Panc1 (cell line): ENCODE measurements around the gene PTGFRN.

Experiments used
- POLR2AphosphoS5 ChIP-seq: IDR thresholded peaks from 2 replicates; pipeline ENCODE4 v1.6.1; 2012; ENCODE audit warnings: mild to moderate bottlenecking, low read depth, low read length, moderate library complexity
- SIN3A ChIP-seq: IDR thresholded peaks from 2 replicates; pipeline ENCODE4 v1.6.1; 2012; ENCODE audit warnings: low read depth, mild to moderate bottlenecking, low read length, moderate library complexity, borderline replicate concordance; ENCODE audit not compliant: insufficient read depth
- TF ChIP-seq, protein P1 (sequence below): fragments of 450-650 bp; IDR thresholded peaks from 2 replicates; pipeline ENCODE4 v1.5.1; 2017; ENCODE audit warnings: mild to moderate bottlenecking
- TF ChIP-seq, protein P2 (sequence below), 2 experiments: IDR thresholded peaks; 2 replicates each; pipeline ENCODE4 v1.6.1; 2011 to 2012; ENCODE audit warnings: low read depth in 2 of 2, control low read depth in 1 of 2, low read length in 1 of 2, mild to moderate bottlenecking in 1 of 2, moderate library complexity in 1 of 2; ENCODE audit not compliant: insufficient read depth in 1 of 2

DNA sequence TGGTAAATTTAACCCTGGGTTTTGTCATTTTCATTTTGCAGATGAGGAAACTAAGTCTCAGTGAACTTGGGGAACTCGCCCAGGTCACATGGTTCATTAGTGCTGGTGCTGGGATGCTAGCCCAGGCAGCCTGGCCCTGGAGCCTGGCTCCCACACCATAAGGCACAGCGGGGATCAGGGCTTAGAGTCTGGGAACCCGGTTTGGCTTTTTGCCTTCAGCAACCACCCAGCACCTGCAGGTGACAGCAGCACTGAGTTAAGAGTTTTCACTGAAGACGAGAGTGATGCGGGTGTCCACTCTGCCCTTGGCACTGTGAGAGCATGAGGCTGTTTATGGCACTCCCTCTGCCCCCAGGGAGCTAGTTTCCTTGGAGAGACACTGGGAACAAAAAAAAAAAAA is 73.4 kb downstream of the PTGFRN start:
- TF ChIP-seq, protein P1, sequence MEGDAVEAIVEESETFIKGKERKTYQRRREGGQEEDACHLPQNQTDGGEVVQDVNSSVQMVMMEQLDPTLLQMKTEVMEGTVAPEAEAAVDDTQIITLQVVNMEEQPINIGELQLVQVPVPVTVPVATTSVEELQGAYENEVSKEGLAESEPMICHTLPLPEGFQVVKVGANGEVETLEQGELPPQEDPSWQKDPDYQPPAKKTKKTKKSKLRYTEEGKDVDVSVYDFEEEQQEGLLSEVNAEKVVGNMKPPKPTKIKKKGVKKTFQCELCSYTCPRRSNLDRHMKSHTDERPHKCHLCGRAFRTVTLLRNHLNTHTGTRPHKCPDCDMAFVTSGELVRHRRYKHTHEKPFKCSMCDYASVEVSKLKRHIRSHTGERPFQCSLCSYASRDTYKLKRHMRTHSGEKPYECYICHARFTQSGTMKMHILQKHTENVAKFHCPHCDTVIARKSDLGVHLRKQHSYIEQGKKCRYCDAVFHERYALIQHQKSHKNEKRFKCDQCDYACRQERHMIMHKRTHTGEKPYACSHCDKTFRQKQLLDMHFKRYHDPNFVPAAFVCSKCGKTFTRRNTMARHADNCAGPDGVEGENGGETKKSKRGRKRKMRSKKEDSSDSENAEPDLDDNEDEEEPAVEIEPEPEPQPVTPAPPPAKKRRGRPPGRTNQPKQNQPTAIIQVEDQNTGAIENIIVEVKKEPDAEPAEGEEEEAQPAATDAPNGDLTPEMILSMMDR, result no peak
- TF ChIP-seq SIN3A (no peak), POLR2AphosphoS5 (no peak)
- TF ChIP-seq, protein P2, sequence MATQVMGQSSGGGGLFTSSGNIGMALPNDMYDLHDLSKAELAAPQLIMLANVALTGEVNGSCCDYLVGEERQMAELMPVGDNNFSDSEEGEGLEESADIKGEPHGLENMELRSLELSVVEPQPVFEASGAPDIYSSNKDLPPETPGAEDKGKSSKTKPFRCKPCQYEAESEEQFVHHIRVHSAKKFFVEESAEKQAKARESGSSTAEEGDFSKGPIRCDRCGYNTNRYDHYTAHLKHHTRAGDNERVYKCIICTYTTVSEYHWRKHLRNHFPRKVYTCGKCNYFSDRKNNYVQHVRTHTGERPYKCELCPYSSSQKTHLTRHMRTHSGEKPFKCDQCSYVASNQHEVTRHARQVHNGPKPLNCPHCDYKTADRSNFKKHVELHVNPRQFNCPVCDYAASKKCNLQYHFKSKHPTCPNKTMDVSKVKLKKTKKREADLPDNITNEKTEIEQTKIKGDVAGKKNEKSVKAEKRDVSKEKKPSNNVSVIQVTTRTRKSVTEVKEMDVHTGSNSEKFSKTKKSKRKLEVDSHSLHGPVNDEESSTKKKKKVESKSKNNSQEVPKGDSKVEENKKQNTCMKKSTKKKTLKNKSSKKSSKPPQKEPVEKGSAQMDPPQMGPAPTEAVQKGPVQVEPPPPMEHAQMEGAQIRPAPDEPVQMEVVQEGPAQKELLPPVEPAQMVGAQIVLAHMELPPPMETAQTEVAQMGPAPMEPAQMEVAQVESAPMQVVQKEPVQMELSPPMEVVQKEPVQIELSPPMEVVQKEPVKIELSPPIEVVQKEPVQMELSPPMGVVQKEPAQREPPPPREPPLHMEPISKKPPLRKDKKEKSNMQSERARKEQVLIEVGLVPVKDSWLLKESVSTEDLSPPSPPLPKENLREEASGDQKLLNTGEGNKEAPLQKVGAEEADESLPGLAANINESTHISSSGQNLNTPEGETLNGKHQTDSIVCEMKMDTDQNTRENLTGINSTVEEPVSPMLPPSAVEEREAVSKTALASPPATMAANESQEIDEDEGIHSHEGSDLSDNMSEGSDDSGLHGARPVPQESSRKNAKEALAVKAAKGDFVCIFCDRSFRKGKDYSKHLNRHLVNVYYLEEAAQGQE (IDR thresholded peaks at IDR 0.05; ENCODE audit: insufficient read depth in 1 of 2, low read depth in 2 of 2, low read length in 1 of 2), result no peak
